Suppressor macrophage (primary cell): ENCODE results near the gene VWA8.
A peak's percentile ranks its signal among the peaks of the same experiment; 100 is the strongest.
"Not testable (repeated sequence)": the region's sequence is repeated elsewhere in the genome, so short reads cannot be mapped to it uniquely, and the experiment has no call there.

ENCODE experiments used
- DNase-seq, 4 experiments: peaks; one replicate each; pipeline ENCODE4 v3.0.0-alpha.2; 2020 to 2022

Gene VWA8

DNA sequence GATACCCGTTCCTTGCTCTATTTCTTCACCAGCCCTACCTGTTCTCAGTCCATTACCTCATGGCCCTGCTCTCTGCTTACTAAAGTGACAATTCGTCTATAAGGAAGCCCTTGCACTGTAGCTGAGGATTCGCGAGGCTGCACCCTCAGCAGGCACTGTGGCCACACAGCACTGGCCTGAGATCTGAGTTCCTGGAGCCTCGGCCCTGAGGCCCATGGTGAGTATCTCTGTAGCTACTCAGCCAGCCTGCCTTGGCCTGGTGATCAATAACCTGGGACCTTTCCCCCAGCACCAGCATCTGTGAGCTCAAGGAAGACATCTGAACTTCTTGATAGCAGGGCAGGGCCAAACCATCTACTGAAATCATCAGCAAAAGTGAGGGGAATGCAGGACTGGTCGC lies 412.9 kb downstream of the VWA8 start:
- no peak for DNase-seq

DNA sequence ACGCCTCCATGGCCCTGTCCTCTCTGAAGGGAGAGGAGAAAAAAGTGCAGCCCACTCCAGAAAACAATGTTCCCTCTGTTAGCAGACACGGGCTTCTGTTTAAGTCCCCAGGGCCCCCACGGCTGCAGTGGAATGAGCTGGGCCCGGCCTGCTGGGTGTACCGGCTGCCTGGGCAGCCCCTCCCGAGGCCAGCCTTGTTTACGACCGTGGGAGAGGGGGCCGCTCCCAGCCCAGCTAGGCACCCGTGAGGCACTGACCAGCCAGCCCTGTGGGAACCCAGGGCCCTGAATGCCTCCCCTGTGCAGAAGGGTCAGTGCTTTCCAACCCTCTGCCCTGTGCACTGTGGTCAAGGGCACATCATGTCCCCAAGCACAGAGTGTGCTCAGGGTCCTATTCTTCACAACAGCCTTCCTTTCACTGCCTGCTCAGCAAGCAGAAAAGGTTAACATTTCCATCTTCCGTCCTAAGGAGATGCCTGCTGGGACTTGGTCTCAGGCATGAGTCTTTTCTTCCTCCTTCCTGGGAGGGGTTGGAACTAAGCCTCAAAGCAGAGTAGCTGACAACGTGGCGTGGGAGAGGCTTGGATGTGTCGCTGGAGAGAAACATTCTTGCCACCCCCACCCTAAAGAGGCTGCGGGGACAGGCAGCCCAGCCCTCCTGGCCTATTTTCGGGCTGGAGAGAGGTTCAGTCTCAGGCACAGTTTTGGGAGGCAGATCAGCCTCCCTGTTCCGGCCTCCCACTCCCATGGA lies 413.5 kb downstream of the VWA8 start:
- DNase-seq: no peak

DNA sequence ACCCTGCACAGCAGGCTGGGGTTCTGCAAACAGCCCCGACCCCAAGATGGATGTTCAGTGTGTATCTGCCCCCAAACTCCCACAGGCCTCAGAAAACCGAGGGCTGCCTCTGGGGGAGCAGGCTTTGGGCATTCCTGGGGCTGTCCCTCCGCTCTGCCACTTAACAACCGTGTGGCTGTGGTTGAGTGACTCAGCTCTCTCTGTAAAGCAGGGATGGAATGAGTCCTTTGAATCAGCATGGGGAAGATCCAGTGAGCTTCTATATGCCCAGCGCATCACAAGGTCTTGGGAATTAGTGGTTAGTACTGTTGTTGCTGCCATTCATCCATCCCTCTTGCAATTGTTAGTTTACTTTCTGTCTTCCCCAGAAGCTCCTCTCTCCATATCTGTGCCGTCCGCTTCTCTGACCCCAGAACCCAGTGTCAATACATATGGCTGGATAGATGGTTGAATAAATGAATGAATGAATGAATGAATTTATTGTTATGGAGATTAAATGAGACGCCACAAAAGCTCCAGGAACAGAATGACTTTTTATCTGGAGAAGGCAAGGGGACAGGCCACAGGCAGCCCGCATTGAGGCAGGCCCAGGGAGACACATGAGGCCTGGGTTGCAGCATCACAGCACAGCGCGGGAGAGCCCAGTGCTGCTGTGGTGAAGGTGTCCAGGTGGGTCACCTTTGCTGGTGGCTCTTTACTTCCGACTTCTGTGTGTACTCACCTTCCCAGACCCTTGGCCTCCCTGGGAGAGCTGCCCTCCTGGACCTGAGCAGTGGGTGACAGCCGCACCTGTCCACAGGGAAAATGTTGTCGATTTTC lies 414.3 kb downstream of the VWA8 start:
- DNase-seq: peak; percentile 6 to 27 (median 16)

DNA sequence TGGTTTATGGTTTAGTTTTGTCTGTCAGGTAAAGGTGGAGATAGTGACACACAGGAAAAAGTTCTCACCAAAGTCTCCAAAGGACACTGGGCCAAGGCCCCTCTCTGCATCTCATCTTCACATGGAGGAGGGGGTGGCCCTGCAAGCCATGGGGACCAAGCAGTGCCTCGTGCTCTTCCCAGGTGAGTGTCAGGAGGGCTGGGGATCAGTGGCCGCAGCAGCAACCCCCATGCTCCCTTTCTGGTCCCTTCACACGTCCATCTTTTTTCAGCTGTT lies 415.5 kb downstream of the VWA8 start:
- DNase-seq: no peak

DNA sequence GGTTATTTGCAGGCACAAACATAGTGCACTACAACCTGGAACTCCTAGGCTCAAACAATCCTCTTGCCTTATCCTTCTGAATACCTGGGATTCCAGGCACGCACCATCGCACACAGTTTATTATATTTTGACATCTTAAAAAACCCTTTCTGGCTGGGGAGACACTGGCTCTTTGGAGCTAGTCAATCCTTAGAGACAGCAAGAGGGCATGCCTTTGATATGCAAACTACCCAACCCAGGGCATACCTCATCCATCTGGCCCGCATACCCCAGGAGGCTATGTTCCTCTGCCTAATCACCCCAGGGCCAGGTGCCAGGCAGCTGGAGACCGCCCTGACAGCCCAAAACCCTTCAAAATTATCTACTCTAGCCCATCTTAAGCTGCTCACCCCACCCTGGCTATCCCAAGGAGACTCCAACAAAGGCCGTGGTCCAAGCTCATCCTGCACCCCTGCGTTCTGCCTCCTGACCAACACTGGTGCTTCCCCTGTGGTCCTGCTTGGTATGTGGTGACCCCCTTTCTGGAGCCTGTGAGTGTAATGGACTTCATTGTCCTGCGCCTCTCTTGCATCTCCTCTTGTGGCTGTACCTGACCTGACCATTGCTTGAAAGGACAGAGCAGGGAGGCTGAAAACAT lies 417.1 kb downstream of the VWA8 start:
- no peak for DNase-seq

DNA sequence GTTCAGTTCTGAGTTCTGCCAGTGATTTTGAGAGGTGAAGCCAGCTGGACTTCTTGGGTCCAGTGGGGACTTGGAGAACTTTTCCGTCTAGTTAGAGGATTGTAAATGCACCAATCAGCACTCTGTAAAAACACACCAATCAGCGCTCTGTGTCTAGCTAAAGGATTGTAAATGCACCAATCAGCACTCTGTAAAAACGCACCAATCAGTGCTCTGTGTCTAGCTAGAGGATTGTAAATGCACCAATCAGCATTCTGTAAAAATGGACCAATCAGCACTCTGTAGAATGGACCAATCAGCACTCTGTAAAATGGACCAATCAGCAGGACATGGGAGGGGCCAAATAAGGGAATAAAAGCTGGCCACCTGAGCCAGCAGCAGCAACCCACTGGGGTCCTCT lies 418.1 kb downstream of the VWA8 start:
- not testable (repeated sequence) for DNase-seq

DNA sequence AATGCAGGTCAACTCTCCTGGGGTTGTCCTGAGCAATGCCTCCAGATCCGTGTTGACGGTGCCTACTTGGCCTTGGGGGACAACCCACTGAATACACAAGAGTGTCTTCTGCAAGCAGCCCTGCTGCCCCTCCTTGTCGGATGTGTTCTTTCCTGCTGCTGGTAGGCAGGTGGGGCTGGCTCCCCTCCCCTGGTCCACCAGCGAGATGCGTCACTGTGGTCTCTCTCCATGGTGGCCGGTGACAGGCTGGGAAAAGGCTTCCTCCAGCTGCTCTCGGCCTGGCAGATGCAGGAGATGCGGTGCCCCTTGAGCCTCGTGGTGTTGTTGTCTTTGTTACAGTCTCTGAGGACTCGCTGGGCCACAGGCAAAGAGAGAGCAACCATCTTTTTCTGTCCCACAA lies 418.6 kb downstream of the VWA8 start:
- no peak for DNase-seq

GRCh38 chr13:41541142-41541938 lies 419.6 kb downstream of the VWA8 start:
- DNase-seq: no peak

DNA sequence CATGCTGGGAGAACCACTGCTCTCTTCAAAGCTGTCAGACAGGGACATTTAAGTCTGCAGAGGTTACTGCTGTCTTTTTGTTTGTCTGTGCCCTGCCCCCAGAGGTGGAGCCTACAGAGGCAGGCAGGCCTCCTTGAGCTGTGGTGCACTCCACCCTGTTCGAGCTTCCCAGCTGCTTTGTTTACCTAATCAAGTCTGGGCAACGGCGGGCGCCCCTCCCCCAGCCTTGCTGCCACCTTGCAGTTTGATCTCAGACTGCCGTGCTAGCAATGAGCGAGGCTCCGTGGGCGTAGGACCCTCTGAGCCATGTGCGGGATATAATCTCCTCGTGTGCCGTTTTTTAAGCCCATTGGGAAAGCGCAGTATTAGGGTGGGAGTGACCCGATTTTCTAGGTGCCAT lies 420.7 kb downstream of the VWA8 start:
- DNase-seq: not testable (repeated sequence)

DNA sequence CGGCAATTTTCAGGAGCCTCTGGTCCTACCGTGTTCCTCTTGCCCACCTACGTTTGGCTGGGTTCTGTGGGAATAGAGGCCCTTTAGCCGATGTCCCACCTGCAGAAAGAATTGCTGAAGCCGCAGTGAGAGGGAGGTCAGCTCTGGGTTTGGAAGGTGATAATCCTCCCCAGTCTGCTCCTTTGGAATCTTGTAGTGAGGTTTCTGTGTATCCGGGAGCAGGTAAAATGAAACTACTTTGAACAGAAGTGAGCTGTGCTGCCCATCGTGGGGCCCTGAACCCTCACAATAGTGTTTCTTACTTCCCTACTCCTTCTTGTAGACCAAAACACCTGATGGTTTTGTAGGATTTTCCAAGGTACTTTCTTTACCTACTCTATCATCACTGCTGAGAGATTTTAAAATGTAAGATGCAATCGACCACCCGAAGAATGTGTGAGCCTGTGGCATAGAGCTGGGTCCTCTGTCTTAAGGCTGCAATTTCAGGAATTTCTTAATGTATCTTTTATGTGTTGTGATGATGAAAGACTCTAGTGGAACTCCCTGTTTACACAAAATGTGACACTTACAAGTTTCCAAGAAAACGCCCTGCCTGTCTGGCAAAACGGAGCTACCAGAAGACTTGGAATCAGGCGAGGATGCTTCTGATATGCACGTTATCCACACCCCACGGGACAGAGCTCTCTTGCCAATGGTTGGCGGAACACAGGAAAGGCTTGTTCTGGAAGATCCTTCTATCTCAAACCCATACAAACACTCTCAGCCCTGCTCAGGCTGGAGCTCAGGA lies 427.4 kb downstream of the VWA8 start:
- no peak for DNase-seq

GRCh38 chr13:41528021-41528420 lies 432.9 kb downstream of the VWA8 start:
- no peak for DNase-seq

DNA sequence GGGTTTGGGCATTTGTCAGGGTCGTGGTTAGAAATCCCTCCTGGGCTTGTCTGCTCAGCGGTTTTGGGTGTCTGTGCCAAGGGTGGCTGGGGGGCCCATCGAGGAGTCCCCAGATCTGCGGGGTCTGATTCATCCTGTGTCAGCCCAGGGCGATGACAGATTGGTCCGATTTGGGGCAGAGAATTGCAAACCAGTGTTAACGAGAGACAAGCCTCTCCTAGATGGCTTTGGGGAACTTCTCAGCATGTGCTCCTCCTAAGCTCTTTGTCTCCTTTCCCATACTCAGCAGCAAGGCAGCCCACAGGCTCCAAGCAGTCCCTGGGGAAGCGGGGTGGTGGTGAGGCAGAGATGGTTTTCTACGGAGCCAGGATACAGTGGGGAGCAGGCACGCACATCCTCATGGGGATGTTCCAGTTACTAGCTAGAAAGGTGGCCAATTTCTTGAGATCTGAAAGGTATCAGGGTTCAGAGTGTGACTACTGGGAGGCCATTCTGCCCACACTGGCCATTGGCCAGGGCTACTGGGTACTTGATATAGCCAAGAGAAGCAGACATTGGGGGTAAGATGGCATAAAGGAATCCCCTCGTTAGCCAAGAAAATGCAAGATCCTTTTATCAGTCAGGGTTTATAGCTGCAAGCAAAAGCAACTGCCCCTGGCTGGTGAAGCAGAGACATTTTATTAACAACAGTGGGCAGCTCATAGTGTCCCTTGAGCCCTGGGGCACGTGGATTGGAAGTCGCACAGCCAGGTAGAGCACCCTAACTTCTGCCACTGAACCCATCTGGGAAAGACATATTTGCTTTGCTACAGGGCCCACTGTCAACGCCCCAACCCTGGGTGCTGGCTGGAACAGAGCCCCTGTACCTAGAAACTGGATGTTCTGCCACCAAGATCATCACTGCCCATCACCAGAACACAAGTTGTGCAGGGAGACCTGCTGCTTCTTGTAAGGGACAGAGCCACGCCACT lies 440.0 kb downstream of the VWA8 start:
- peak in 3 of 4 experiments; percentile 12 to 23 (median 14) for DNase-seq

DNA sequence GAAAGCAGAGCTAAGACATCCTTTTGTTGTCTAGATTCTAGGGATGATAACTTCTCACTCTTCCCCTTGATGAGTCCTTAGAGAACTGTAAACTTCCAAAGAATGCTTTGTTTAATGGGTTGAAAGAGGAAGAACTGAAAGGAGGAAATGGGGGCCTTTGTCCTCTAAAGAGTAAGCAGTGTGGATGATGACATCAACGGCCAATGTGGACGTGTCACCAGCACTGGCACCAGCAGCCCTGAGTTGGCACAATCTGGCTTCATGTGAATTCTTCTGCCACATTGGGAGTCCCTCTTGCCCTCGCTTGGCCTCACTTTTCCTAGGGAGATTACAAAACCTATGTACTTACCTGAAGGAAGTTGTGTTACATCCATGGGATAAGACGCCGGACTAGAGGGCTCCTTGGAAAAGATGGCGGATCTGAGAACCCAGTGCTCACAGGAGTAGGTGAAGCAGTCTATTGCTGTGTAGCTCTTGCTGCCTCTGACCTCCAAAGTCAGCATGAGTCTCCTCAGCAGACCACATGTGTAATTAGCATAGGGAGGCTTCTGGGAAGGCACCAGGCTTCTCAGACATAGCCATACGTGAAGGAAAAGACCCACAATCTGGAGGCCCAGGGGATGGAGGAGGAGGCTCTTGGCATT lies 440.8 kb downstream of the VWA8 start:
- peak; percentile 84 to 92 (median 88) for DNase-seq
